GM19463 (cell line): ENCODE results near the gene ZNF415.
"Not testable (repeated sequence)": the region's sequence is repeated elsewhere in the genome, so short reads cannot be mapped to it uniquely, and the experiment has no call there.

Experiments
- ATAC-seq: cut with Tn5 transposase; IDR thresholded peaks from one replicate; pipeline ENCODE4 v1.9.1; 2021; ENCODE audit warnings: mild to moderate bottlenecking, moderate library complexity; ENCODE audit not compliant: unreplicated experiment

The ZNF415 gene

DNA sequence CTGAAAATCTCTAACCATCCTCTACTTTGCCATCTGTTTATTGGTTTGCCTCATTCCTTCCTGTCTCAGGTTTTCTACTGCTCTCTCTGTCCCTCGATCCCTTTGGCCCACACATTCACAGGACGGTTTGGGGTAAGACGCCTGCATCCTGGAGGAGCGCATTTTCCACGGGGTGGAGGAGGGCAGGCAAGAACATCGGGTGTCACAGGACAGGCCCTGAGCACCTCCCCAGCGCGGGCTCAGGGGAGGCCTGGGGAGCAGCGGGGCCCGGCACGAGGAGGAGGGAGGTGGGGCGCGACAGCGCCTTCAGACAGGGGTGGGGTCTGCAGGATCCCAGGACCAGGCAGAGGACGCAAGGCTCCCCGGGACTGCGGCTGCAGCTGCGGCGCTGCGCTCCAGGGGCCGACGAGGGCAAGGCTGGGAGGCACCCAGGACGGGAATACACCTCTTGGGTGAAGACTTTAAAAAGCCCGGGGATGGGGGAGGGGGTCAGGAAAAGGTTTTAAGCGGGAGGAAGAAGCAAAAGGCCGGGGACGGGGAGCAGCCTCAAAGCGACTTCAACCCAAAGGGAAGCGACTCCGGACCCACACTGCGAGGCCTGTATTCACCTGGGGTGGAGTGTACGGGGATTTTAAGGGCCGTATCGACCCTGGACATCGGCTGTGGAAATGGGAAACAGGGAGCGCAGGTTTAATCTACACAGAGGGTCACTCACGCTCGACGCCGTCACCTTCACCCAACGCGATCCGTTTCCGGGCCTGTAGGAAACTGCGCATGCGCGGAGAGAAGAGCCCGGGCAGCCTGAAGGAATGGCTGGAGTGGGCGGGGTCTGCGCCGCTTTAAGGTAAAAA is at the start of gene ZNF415:
Gene ZNF415 (minus strand): TSS at position 770 of the 851 bp plus-strand sequence. CDS start 10,234 bp downstream, outside the sequence.
- no peak for ATAC-seq

GRCh38 chr19:53182202-53182601 is 49.5 kb upstream of the ZNF415 start:
- ATAC-seq = no peak

- ATAC-seq = no peak
These were observed 45.3 kb upstream of the ZNF415 start for GRCh38 chr19:53177986-53178385.

- ATAC-seq = no peak
These were observed 40.2 kb upstream of the ZNF415 start for GRCh38 chr19:53172889-53173288.

DNA sequence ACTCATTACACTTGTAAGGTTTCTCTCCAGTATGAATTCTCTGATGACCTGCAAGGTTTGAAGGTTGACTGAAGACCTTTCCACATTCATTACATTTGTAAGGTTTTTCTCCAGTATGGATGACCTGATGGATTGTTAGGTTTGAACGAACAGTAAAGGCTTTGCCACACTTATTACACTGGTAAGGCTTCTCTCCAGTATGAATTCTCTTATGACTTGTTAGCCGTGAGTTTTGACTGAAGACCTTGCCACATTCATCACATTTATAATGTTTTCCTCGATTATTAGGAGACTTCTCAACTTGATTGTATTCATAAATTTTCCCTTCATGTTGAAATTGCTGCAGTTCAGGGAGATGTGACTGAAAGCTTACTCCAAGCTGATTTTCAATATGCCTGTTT is 33.0 kb upstream of the ZNF415 start:
- no peak for ATAC-seq

- ATAC-seq = no peak
These were observed 28.4 kb upstream of the ZNF415 start for GRCh38 chr19:53161123-53161522.

DNA sequence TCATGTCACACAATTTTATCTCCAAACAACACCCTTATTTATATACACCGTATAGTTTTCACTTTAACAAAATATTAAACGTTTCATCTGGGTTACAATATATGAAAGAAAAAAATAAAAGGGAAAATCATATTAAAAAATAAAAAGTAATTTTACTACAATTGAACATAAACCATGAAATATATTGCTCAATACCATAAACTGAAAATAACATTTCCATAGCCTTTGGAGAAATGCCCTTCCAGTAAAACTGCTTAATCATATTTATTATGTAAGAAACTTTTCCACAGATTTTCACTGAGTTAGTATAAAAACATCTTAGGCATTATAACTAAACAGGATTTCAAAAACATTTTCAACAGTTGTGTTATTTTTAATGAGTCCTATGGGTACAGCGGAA is 27.6 kb upstream of the ZNF415 start:
- ATAC-seq = no peak

GRCh38 chr19:53158119-53158656 is 25.5 kb upstream of the ZNF415 start:
- no peak for ATAC-seq

DNA sequence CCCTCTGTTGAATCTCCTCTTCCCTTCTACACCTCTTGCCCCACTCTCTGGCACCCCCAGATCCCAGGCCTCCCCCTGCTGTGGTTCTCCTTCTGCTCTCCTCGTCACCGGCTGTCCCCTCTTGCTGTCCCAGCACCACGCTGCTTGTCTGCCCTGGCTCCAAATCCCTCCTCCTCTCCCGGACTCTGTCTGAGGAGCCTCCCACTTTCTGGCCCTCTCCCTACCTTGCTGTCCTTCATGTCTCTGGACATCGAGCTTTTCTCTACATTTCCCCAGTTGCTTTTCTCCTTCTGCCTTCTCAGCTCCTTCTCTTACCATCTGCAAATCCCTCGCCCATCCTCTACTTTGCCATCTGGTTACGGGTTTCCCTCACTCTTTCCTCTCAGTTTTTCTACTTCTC is 24.9 kb upstream of the ZNF415 start:
- ATAC-seq = no peak

DNA sequence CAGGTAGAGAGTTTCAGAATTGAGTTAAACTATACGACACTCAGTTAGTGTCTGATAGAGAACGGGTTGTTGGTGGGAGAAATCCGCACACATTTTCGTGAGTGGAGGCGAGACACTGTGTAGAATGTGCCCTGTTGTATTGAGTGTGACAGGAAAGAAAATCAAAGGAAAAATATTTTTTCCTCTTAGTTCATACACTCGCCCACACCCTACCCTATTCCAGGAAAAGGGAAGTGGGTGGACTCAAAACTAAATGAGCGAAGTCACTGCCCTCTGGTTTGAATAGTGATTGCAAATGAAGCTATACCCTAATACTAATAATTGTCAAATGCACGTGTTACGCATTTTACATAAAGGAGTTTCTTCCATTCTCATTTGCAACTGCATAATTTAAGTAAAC is 24.1 kb upstream of the ZNF415 start:
- no peak for ATAC-seq

- no peak for ATAC-seq
These were observed 14.9 kb upstream of the ZNF415 start for GRCh38 chr19:53147645-53148044.

DNA sequence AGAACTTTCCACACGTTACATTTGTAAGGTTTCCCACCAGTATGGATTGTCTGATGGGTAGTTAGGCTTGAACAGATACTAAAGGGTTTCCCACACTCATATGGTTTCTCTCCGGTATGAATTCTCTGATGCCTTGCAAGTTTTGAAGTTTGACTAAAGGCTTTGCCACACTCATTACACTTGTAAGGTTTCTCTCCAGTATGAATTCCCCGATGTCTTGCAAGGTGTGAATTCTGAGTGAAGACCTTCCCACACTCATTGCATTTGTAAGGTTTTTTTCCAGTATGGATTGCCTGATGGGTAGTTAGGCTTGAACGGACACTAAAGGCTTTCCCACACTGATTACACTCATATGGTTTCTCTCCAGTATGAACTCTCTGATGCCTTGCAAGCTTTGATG is 7.6 kb upstream of the ZNF415 start:
- no peak for ATAC-seq

- ATAC-seq = no peak
These were observed 3.7 kb upstream of the ZNF415 start for GRCh38 chr19:53136432-53136831.

- ATAC-seq = no peak
These were observed 983 bp downstream of the ZNF415 start for GRCh38 chr19:53131727-53132126.

GRCh38 chr19:53131085-53131590 is 1.6 kb downstream of the ZNF415 start:
- ATAC-seq = no peak

GRCh38 chr19:53130506-53130905 is 2.2 kb downstream of the ZNF415 start:
- ATAC-seq = no peak

DNA sequence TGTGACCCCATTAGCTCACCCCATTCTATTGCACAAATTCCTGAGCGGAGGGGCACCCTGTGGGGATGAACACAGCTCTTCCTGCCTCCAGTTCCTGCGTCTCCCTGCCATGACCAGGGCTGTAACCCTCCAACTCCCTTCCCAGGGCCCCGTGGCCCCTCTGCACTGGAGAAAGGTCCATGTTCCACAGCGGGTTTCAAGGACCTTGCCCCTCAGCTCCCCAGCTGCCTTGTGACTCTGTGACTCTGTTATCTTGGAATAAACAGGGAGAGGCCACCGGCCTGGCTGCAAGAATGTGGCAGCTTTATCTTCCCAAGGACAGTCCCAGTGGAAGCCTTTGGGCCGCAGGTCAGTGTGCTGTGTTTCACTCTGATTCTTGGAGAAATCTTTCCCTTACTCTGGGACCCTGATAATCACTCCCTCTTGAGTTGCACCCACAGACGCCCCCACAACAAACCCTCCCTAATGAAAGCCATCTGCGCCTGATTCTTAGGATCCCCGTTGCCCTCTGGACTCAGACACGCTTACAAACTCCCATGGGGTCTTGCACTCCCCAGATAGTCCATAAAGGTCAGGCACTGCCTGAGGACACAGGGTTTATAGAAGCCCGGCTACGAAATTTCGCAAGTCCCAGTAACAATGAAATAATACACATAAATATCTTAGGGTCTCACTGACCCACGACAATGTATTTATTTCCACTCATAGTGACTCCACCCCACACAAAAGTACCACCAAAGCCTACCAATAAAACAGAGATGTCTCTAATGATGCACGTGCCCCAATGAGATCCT is 5.8 kb downstream of the ZNF415 start:
- not testable (repeated sequence) for ATAC-seq

- no peak for ATAC-seq
These were observed 9.3 kb downstream of the ZNF415 start for GRCh38 chr19:53123400-53123799.

DNA sequence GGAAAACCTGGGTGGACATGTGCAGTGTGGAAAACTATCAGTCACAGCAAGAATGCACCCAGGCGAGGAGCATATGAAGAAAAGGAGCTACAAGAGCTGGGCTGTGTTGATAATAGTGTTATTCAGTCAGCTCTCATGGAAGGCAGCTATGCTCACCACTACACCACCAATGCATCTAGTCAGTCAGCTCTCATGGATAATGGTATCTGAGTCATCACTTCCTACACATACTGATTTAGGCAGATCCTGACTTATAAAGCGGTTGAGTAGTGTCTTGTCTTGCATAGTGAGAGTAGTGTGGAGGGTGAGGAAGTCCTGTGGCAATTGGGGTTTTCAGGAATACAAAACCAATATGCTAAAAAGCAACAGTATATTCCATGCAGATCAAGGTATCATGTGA is 20.4 kb downstream of the ZNF415 start:
- no peak for ATAC-seq

GRCh38 chr19:53109527-53109926 is 23.2 kb downstream of the ZNF415 start:
- no peak for ATAC-seq
